MCF 10A (cell line): ENCODE results near the gene HES2. TPM values are rescaled to one million over a fixed set of nuclear protein-coding genes. Genes with fewer than 3 reads are reported as not detected.
A peak's percentile ranks its signal among the peaks of the same experiment; 100 is the strongest.
"Not testable (repeated sequence)": the region's sequence is repeated elsewhere in the genome, so short reads cannot be mapped to it uniquely, and the experiment has no call there.

Experiments used
- BruUV-seq: library from RNA; stranded (reverse); fragments of 400-500 nt; replicated peaks from 2 replicates; lab custom pipeline; 2021; lab: Mats Ljungman, UMichigan
- CTCF ChIA-PET: fragments of 300-600 bp; sonication (Branson Sonifier 250); formaldehyde crosslinking; extraction: SDS; loops from one replicate; lab custom pipeline; 2021; ENCODE audit warnings: antibody characterized with exemption, inconsistent platforms; lab: Yijun Ruan, JAX
- POLR2A ChIA-PET: fragments of 300-600, 350-650 bp; sonication (Branson Sonifier 250); formaldehyde crosslinking; extraction: SDS; loops from one replicate; lab custom pipeline; 2020; ENCODE audit warnings: antibody characterized with exemption, inconsistent platforms; lab: Yijun Ruan, JAX
- DNase-seq: peaks from one replicate; pipeline ENCODE4 v3.0.0-alpha.2; 2018; ENCODE audit not compliant: unreplicated experiment
- H3K27ac Mint-ChIP-seq: one replicate; pipeline ENCODE4 v1.8.0; 2022; ENCODE audit warnings: mild to moderate bottlenecking, low read depth, mixed read lengths; ENCODE audit not compliant: unreplicated experiment
- H3K27me3 Mint-ChIP-seq: one replicate; pipeline ENCODE4 v1.8.0; 2022; ENCODE audit warnings: mixed read lengths; ENCODE audit not compliant: insufficient read depth, unreplicated experiment
- H3K36me3 Mint-ChIP-seq: one replicate; pipeline ENCODE4 v1.8.0; 2022; ENCODE audit warnings: mild to moderate bottlenecking, moderate library complexity, mixed read lengths; ENCODE audit not compliant: insufficient read depth, unreplicated experiment
- H3K4me1 Mint-ChIP-seq: one replicate; pipeline ENCODE4 v1.8.0; 2022; ENCODE audit warnings: mixed read lengths; ENCODE audit not compliant: insufficient read depth, unreplicated experiment
- H3K4me3 Mint-ChIP-seq: one replicate; pipeline ENCODE4 v1.8.0; 2022; ENCODE audit warnings: mild to moderate bottlenecking, moderate library complexity, mixed read lengths; ENCODE audit not compliant: unreplicated experiment
- H3K9me3 Mint-ChIP-seq: one replicate; pipeline ENCODE4 v1.8.0; 2022; ENCODE audit warnings: mixed read lengths; ENCODE audit not compliant: unreplicated experiment
- intact Hi-C: fragments of 100-400 bp; cut with micrococcal nuclease; formaldehyde crosslinking; loops from 2 replicates; pipeline ENCODE4 v1.14.1; 2022
- total RNA-seq: library from RNA; stranded (reverse); gene quantifications from 2 replicates; pipeline ENCODE4 v1.2.3, GENCODE V29; 2022
- TF ChIP-seq, protein P1 (sequence below): fragments of 200-600 bp; IDR thresholded peaks from one replicate; pipeline ENCODE4 v1.8.0; 2022; ENCODE audit warnings: antibody characterized with exemption, mild to moderate bottlenecking; ENCODE audit not compliant: unreplicated experiment

HES2 gene
- total RNA-seq, 1 experiment from 2014 or later = 7.6 TPM

DNA sequence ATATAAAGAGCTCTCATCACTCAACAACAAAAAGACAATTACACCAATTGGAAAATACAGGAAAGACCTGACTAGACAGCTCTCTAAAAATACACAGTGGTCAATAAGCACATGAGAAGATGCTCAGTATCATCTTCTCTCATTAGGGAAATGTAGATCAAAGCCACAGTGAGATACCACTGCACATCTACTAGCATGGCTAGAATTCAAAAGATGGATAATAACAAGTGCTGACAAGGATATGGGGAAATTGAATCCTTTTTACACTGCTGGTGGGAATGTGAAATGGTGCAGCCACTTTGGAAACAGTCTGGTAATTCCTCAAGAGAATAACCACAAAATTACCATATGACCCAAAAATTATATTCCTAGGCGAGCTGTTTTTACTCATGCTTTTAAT lies 35.6 kb downstream of the HES2 start:
- Mint-ChIP-seq H3K27ac (no peak overlapping the region), H3K9me3 (no peaks in the 10 kb centered on the region), H3K4me1 (peaks cover 25% of the 10 kb centered on the region), H3K4me3 (peak overlapping the region; percentile 25), H3K36me3 (peaks cover 14% of the 10 kb centered on the region), H3K27me3 (no peaks in the 10 kb centered on the region)
- ChIA-PET POLR2A (interaction anchor here (0.6 to 7.2 kb wide), 8 partner anchors 11 to 1087 kb away, joined by 3 to 128 read pairs (median 4); partner anchors contain the start of gene ACOT7), CTCF (interaction anchor here (0.5 to 6.3 kb wide), 10 partner anchors 8 to 138 kb away, joined by 3 to 75 read pairs (median 8); no protein-coding TSS in a partner anchor)
- BruUV-seq = no TSS peak
- intact Hi-C loops = no loop called here
- TF ChIP-seq, protein P1, sequence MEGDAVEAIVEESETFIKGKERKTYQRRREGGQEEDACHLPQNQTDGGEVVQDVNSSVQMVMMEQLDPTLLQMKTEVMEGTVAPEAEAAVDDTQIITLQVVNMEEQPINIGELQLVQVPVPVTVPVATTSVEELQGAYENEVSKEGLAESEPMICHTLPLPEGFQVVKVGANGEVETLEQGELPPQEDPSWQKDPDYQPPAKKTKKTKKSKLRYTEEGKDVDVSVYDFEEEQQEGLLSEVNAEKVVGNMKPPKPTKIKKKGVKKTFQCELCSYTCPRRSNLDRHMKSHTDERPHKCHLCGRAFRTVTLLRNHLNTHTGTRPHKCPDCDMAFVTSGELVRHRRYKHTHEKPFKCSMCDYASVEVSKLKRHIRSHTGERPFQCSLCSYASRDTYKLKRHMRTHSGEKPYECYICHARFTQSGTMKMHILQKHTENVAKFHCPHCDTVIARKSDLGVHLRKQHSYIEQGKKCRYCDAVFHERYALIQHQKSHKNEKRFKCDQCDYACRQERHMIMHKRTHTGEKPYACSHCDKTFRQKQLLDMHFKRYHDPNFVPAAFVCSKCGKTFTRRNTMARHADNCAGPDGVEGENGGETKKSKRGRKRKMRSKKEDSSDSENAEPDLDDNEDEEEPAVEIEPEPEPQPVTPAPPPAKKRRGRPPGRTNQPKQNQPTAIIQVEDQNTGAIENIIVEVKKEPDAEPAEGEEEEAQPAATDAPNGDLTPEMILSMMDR = no peak
- no peak for DNase-seq

DNA sequence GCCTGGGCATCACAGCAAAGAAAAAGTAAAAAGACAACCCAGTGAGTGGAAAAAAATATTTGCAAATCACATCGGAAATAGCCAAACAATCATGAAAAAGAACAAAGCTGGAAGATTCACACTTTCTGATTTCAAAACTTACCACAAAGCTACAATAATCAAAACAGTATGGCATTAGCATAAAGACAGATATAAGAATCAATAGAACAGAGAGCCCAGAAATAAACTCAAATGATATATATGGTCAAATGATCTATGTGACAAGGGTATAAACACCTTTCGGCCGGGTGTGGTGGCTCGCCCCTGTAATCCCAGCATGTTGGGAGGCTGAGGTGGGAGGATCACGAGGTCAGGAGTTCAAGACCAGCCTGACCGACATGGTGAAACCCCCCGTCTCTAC lies 39.7 kb downstream of the HES2 start:
- BruUV-seq = no TSS peak
- POLR2A ChIA-PET = interaction anchor here (1.3 to 1.9 kb wide), 3 partner anchors 10 to 13 kb away, joined by 3 to 7 read pairs (median 3); no protein-coding TSS in a partner anchor
- Mint-ChIP-seq H3K27ac (no peak overlapping the region), H3K9me3 (no peaks in the 10 kb centered on the region), H3K27me3 (no peaks in the 10 kb centered on the region), H3K4me1 (peaks cover 4% of the 10 kb centered on the region), H3K4me3 (no peak overlapping the region), H3K36me3 (peaks cover 10% of the 10 kb centered on the region)
- TF ChIP-seq, protein P1 = no peak
- CTCF ChIA-PET = interaction anchor here (1.3 to 2.6 kb wide), 2 partner anchors 18 to 43 kb away, joined by 5 to 14 read pairs; no protein-coding TSS in a partner anchor
- DNase-seq = no peak
- intact Hi-C loops = no loop called here

DNA sequence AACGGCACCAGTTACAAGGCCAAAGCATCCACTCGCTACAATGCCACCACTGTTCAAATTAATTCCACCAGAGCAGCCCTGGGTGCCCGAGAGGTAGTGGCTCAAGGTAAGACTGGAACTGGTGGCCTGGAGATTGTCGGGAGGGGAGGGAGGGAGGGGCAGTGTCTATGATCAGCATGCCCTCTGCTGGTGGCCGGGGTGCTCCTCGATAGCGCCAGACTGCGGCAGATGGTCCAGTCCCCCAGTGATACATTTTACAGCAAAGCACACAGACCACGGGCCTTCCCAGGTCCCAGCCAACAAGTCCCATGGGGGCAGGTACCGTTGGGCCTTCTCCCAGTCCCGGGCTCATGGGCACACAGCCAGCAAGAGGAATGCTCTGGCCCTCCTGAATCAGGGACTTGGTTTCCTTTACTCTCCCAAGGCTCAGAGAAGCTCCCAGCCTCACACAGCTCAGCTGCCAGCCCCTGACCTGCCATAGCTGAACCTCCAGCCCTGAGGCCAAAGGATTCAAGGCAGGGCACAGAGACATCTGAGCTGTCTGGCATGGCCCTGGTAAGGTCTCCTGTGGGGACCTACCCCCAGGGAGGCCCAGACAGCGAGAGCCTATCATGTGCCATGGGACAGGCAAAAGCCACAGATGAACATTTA lies 41.5 kb downstream of the HES2 start:
- ChIA-PET CTCF (interaction anchor here (0.5 to 2.6 kb wide), 3 partner anchors 16 to 141 kb away, joined by 3 to 14 read pairs (median 3); no protein-coding TSS in a partner anchor), POLR2A (no interaction called here)
- intact Hi-C loops = no loop called here
- Mint-ChIP-seq H3K36me3 (peaks cover 8% of the 10 kb centered on the region), H3K27ac (no peak overlapping the region), H3K4me1 (no peaks in the 10 kb centered on the region), H3K27me3 (no peaks in the 10 kb centered on the region), H3K4me3 (no peak overlapping the region), H3K9me3 (no peaks in the 10 kb centered on the region)
- BruUV-seq = no TSS peak
- TF ChIP-seq, protein P1 = no peak
- DNase-seq = no peak

DNA sequence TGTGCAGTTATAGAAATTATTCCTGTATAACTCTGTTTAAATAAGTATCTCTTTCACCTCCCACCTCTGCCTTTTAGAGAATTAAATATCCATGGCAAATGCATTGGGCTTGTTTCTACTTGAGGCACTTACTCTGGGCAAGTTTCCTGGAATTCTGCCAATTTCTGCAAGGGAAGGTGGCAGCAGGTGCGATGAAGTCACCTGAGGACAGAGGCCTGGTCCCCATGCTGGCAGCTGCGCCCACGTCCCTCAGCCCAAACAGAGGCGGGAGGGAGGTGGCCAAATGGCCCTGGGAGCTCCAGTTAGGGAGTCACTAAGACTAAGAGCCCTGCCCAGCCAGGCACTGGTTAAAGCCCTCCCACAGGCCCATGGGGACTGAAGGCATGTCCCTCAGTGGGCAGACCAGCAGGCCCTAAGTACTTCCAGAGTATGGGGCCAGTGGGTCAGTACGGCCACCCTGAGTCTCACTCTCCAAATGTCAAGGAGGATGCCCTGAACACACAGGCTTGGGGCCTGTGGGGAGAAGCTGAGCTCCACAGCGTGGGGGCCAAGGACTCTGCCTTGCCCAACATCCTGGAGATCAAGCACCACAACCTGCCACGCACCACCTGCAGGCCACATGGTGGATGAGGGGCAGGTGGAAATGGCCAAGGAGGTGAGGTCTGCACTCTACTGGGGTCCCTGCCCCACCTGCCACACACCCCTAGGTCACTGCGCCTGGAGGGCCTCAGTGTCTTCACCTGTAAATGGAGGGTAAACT lies 45.6 kb downstream of the HES2 start:
- TF ChIP-seq, protein P1 = no peak
- Mint-ChIP-seq H3K36me3 (peaks cover 5% of the 10 kb centered on the region), H3K27ac (no peak overlapping the region), H3K4me1 (no peaks in the 10 kb centered on the region), H3K9me3 (no peaks in the 10 kb centered on the region), H3K27me3 (no peaks in the 10 kb centered on the region), H3K4me3 (no peak overlapping the region)
- intact Hi-C loops = no loop called here
- BruUV-seq = no TSS peak
- POLR2A ChIA-PET = interaction anchor here (10.1 kb wide), 1 partner anchor 10 kb away, joined by 128 read pairs; no protein-coding TSS in a partner anchor
- CTCF ChIA-PET = interaction anchor here (0.6 to 3.7 kb wide), 4 partner anchors 11 to 31 kb away, joined by 3 to 26 read pairs (median 4); no protein-coding TSS in a partner anchor
- peak; percentile 63 for DNase-seq

DNA sequence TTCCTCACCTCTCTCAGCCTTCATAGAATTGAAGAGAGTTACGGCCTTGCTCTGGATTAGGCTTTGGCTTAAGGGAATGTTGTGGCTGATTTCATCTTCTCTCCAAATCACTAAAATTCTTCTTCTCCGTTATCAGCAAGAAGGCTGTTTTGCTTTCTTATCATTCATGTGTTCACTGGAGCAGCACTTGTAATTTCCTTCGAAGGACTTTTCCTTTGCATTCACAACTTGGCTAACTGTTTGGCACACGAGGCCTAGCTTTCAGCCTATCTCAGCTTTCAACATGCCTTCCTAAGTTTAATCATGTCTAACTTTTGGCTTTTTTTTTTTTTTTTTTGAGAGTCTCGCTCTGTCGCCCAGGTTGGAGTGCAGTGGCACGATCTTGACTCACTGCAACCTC lies 47.5 kb downstream of the HES2 start:
- H3K36me3 Mint-ChIP-seq, H3K4me3 Mint-ChIP-seq, BruUV-seq, H3K9me3 Mint-ChIP-seq, DNase-seq, H3K27me3 Mint-ChIP-seq, intact Hi-C loops: not testable (repeated sequence)
- Mint-ChIP-seq H3K4me1 (peaks cover 10% of the 10 kb centered on the region), H3K27ac (peak overlapping the region; percentile 49)
- ChIA-PET POLR2A (interaction anchor here (10.1 kb wide), 1 partner anchor 12 kb away, joined by 128 read pairs; no protein-coding TSS in a partner anchor), CTCF (interaction anchor here (0.6 to 3.7 kb wide), 5 partner anchors 9 to 97 kb away, joined by 3 to 26 read pairs (median 3); no protein-coding TSS in a partner anchor)
